ENCODE data around the gene DDRGK1.

- TF ChIP-seq CTCF (conservative IDR thresholded peaks at IDR 0.05; ENCODE audit: low read depth, low read length) (no peak), EZH2phosphoT487 (IDR thresholded peaks at IDR 0.05; ENCODE audit: borderline replicate concordance, low read length) (no peak)
These were observed 36.8 kb downstream of the DDRGK1 start for GRCh38 chr20:3167738-3168078.
